Measurements from ENCODE around the gene PLA2R1. TPM values are rescaled to one million over a fixed set of nuclear protein-coding genes. Genes with fewer than 3 reads are reported as not detected.

Gene PLA2R1
- 1.4 TPM for polyA plus RNA-seq (ENCODE audit: insufficient read length)

GRCh38 chr2:160062292-160063005 lies at the start of gene PLA2R1:
Gene PLA2R1 (minus strand): TSS chr2:160062615. CDS start chr2:160062403, 212 bp downstream.
- peak; percentile 57 for DNase-seq

- no peak for DNase-seq
Measured at GRCh38 chr2:160110674-160111239, 48.3 kb upstream of the PLA2R1 start.

GRCh38 chr2:160109939-160110673 lies 47.7 kb upstream of the PLA2R1 start:
- DNase-seq: peak; percentile 63

GRCh38 chr2:160109243-160109642 lies 46.8 kb upstream of the PLA2R1 start:
- DNase-seq: no peak

- DNase-seq: no peak
Measured at GRCh38 chr2:160108646-160109045, 46.2 kb upstream of the PLA2R1 start.

GRCh38 chr2:160105366-160105765 lies 43.0 kb upstream of the PLA2R1 start:
- DNase-seq: no peak

GRCh38 chr2:160104115-160104514 lies 41.7 kb upstream of the PLA2R1 start:
- DNase-seq: no peak

- no peak for DNase-seq
Measured at GRCh38 chr2:160097326-160097725, 34.9 kb upstream of the PLA2R1 start.

GRCh38 chr2:160096409-160096808 lies 34.0 kb upstream of the PLA2R1 start:
- DNase-seq: no peak

GRCh38 chr2:160092445-160092844 lies 30.0 kb upstream of the PLA2R1 start:
- DNase-seq: no peak

GRCh38 chr2:160091381-160091780 lies 29.0 kb upstream of the PLA2R1 start:
- DNase-seq: no peak

GRCh38 chr2:160087854-160088745 lies 25.7 kb upstream of the PLA2R1 start:
- DNase-seq: no peak

- DNase-seq: no peak
Measured at GRCh38 chr2:160085662-160086061, 23.2 kb upstream of the PLA2R1 start.

GRCh38 chr2:160077912-160078810 lies 15.7 kb upstream of the PLA2R1 start:
- DNase-seq: no peak

- no peak for DNase-seq
Measured at GRCh38 chr2:160076914-160077313, 14.5 kb upstream of the PLA2R1 start.

- DNase-seq: no peak
Measured at GRCh38 chr2:160076241-160076640, 13.8 kb upstream of the PLA2R1 start.

- no peak for DNase-seq
Measured at GRCh38 chr2:160075171-160075570, 12.8 kb upstream of the PLA2R1 start.

- no peak for DNase-seq
Measured at GRCh38 chr2:160073284-160073888, 11.0 kb upstream of the PLA2R1 start.

- DNase-seq: no peak
Measured at GRCh38 chr2:160068906-160069305, 6.5 kb upstream of the PLA2R1 start.

- DNase-seq: no peak
Measured at GRCh38 chr2:160064916-160065315, 2.5 kb upstream of the PLA2R1 start.
